B cell (primary cell): ENCODE measurements around the gene HS3ST3B1. TPM values are rescaled to one million over a fixed set of nuclear protein-coding genes. Genes with fewer than 3 reads are reported as not detected.

ENCODE experiments used
- ATAC-seq: fragments of 200-7000 bp; cut with Tn5 transposase; one replicate; pipeline ENCODE4 v1.10.0; 2021; ENCODE audit warnings: low read depth, mild to moderate bottlenecking, moderate number of reproducible peaks, moderate library complexity
- CTCF ChIA-PET: fragments of 350-600 bp; sonication (Branson Sonifier 250); formaldehyde crosslinking; loops from one replicate; lab custom pipeline; 2021; ENCODE audit warnings: antibody characterized with exemption, inconsistent platforms; lab: Charles Lee
- POLR2A ChIA-PET: fragments of 350-600 bp; sonication (Branson Sonifier 250); formaldehyde crosslinking; loops from one replicate; lab custom pipeline; 2021; ENCODE audit warnings: antibody characterized with exemption; lab: Charles Lee
- DNase-seq: peaks from one replicate; pipeline ENCODE4 v3.0.0; 2013
- H2AFZ ChIP-seq: 2 replicates; pipeline ENCODE4 v1.6.1; 2012; ENCODE audit warnings: mild to moderate bottlenecking, low read depth, low read length; ENCODE audit not compliant: insufficient read depth, poor library complexity, severe bottlenecking
- H3K27ac ChIP-seq, 2 donors: 1 replicate in 1 of 2; 2 replicates in 1 of 2; pipeline ENCODE4 v1.5.1; 2012 to 2013; ENCODE audit warnings: low read length in 2 of 2, mild to moderate bottlenecking in 2 of 2, moderate library complexity in 1 of 2
- H3K27me3 ChIP-seq, 4 experiments: fragments of 200-600 bp in 1 of 4; sonication (generic) in 1 of 4; replicated peaks in 1 of 4; 1 replicate in 2 of 4; 2 replicates in 2 of 4; pipeline versions ENCODE4 v1.6.1 to v1.7.0; 2013 to 2016; ENCODE audit warnings: low read length in 3 of 4, mild to moderate bottlenecking in 2 of 4, mixed read lengths in 1 of 4, moderate library complexity in 1 of 4; ENCODE audit not compliant: insufficient read depth in 4 of 4, control insufficient read depth in 3 of 4; ENCODE audit errors: control extremely low read depth in 1 of 4
- H3K36me3 ChIP-seq, 2 experiments: replicated peaks in 1 of 2; 1 replicate in 1 of 2; 2 replicates in 1 of 2; pipeline versions ENCODE4 v1.6.1 to v1.7.1; 2013; ENCODE audit warnings: low read length in 1 of 2; ENCODE audit not compliant: insufficient read depth in 2 of 2, control insufficient read depth in 1 of 2; ENCODE audit errors: control extremely low read depth in 1 of 2, extremely low read depth in 1 of 2
- H3K4me1 ChIP-seq, 2 donors: fragments of 200-600 bp in 1 of 2; sonication (generic) in 1 of 2; 1 replicate in 1 of 2; 2 replicates in 1 of 2; pipeline versions ENCODE4 v1.5.1 to v1.6.1; 2013 to 2017; ENCODE audit warnings: low read length in 2 of 2; ENCODE audit not compliant: control insufficient read depth in 2 of 2, insufficient read depth in 2 of 2
- H3K4me2 ChIP-seq: replicated peaks from 2 replicates; pipeline ENCODE3; 2012; ENCODE audit warnings: mild to moderate bottlenecking, low read depth, low read length; ENCODE audit not compliant: poor library complexity, severe bottlenecking
- H3K4me3 ChIP-seq, 5 experiments: fragments of 200-600 bp in 1 of 5; sonication (generic) in 1 of 5; 1 replicate in 3 of 5; 2 replicates in 2 of 5; pipeline versions ENCODE4 v1.5.1 to v1.7.0; 2011 to 2016; ENCODE audit warnings: low read length in 4 of 5, mild to moderate bottlenecking in 4 of 5, low read depth in 2 of 5, control low read depth in 1 of 5, moderate library complexity in 1 of 5; ENCODE audit not compliant: insufficient read depth in 1 of 5; ENCODE audit errors: control extremely low read depth in 1 of 5, extremely low read depth in 1 of 5
- H3K79me2 ChIP-seq: fragments of 200-600 bp; sonication (generic); one replicate; pipeline ENCODE4 v1.6.0; 2016; ENCODE audit warnings: low read length; ENCODE audit not compliant: control insufficient read depth, insufficient read depth
- H3K9ac ChIP-seq: fragments of 200-600 bp; sonication (generic); 2 replicates; pipeline ENCODE4 v1.6.1; 2017; ENCODE audit warnings: mild to moderate bottlenecking, low read length, moderate library complexity
- H3K9me3 ChIP-seq, 3 donors: one replicate each; pipeline versions ENCODE4 v1.6.1 to v1.7.1; 2013; ENCODE audit warnings: low read length in 2 of 3; ENCODE audit not compliant: control insufficient read depth in 2 of 3, insufficient read depth in 1 of 3; ENCODE audit errors: control extremely low read depth in 1 of 3
- H4K20me1 ChIP-seq: 2 replicates; pipeline ENCODE4 v1.6.0; 2012; ENCODE audit warnings: mild to moderate bottlenecking, low read length; ENCODE audit not compliant: insufficient read depth, control insufficient read depth, poor library complexity, severe bottlenecking
- H3K27ac Mint-ChIP-seq: one replicate; pipeline ENCODE4 v1.8.0; 2021; ENCODE audit warnings: mixed read lengths
- H3K27me3 Mint-ChIP-seq: one replicate; pipeline ENCODE4 v1.8.0; 2021; ENCODE audit warnings: mixed read lengths
- H3K4me1 Mint-ChIP-seq: one replicate; pipeline ENCODE4 v1.8.0; 2021; ENCODE audit warnings: mixed read lengths
- H3K4me3 Mint-ChIP-seq: one replicate; pipeline ENCODE4 v1.8.0; 2021; ENCODE audit warnings: mixed read lengths
- H3K9me3 Mint-ChIP-seq: one replicate; pipeline ENCODE4 v1.8.0; 2022; ENCODE audit warnings: mixed read lengths; ENCODE audit not compliant: insufficient read depth
- EZH2 ChIP-seq: IDR thresholded peaks from 2 replicates; pipeline ENCODE4 v1.6.1; 2012; ENCODE audit warnings: borderline replicate concordance, low read depth, mild to moderate bottlenecking, moderate library complexity, low read length; ENCODE audit not compliant: insufficient read depth, poor library complexity, severe bottlenecking
- WGBS: methylation state at CpG from one replicate; pipeline ENCODE4 v1.1.5; 2013; ENCODE audit warnings: missing lambda C conversion rate; ENCODE audit not compliant: insufficient coverage; 5-methylcytosine and 5-hydroxymethylcytosine counted together
- intact Hi-C: fragments of 100-400 bp; cut with micrococcal nuclease; formaldehyde crosslinking; loops from one replicate; pipeline ENCODE4 v1.10.0; 2022
- polyA plus RNA-seq: library from polyadenylated mRNA; depleted of rRNA; stranded (reverse); fragments of >200 nt; gene quantifications from 2 replicates; pipeline ENCODE4 v1.2.3, GENCODE V29; 2012
- total RNA-seq, 2 donors: library from RNA; stranded (reverse); fragments of 120-200 nt in 1 of 2; gene quantifications; 1 replicate in 1 of 2; 2 replicates in 1 of 2; pipeline versions ENCODE4 v1.2.3 to v1.2.4, GENCODE V29; 2013 to 2022
- TF ChIP-seq, protein P1 (sequence below): fragments of 200-600 bp; IDR thresholded peaks from one replicate; pipeline ENCODE4 v1.8.0; 2022; ENCODE audit warnings: antibody characterized with exemption, mild to moderate bottlenecking

HS3ST3B1 gene
- total and polyA plus RNA-seq, 2 donors (not counting 1 experiment from before 2014, with no cell fraction given), result 0.75 to 8.4 TPM

DNA sequence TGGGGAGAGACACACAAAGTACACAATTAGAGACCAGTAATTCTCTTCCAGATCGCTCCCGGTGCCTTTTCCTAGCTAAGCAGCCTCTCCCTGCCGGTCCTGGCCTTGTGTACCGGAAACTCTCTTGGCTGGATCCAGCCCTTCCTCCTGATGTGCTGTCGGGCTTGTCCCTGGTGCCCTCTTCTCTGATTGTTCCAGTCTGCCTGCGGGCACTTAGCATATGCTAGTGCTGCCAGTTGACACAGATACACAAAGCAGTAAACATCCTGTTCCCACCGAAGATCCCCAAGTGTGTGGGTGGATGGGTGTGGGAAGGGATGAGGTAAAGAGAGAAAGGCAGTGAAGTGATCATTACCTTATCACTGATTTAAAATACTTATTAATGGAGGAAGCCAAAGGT, 9.7 kb downstream of the HS3ST3B1 start:
- intact Hi-C loops, result no loop called here
- no peak overlapping the region for H3K4me2 ChIP-seq
- ChIA-PET CTCF (no interaction called here), POLR2A (no interaction called here)
- H3K27ac ChIP-seq, result no peak overlapping the region
- no peak overlapping the region for H3K27ac Mint-ChIP-seq
- H3K27me3 ChIP-seq, result peaks cover 0 to 21% (median 13%) of the 10 kb centered on the region in 4 experiments
- WGBS, result 96% methylated on average over 5 of the region's 7 CpGs
- H3K4me1 Mint-ChIP-seq, result peaks cover 14% of the 10 kb centered on the region
- H3K4me3 Mint-ChIP-seq, result peak overlapping the region; percentile 38
- DNase-seq, result no peak
- peaks cover 3% of the 10 kb centered on the region for H3K79me2 ChIP-seq
- no peak overlapping the region for H3K4me3 ChIP-seq
- H3K4me1 ChIP-seq, result peaks cover 12 to 14% of the 10 kb centered on the region in 2 donors
- H3K9ac ChIP-seq, result no peak overlapping the region
- H3K9me3 Mint-ChIP-seq, result no peaks in the 10 kb centered on the region
- peaks cover 30% of the 10 kb centered on the region for H3K27me3 Mint-ChIP-seq
- TF ChIP-seq, protein P1, sequence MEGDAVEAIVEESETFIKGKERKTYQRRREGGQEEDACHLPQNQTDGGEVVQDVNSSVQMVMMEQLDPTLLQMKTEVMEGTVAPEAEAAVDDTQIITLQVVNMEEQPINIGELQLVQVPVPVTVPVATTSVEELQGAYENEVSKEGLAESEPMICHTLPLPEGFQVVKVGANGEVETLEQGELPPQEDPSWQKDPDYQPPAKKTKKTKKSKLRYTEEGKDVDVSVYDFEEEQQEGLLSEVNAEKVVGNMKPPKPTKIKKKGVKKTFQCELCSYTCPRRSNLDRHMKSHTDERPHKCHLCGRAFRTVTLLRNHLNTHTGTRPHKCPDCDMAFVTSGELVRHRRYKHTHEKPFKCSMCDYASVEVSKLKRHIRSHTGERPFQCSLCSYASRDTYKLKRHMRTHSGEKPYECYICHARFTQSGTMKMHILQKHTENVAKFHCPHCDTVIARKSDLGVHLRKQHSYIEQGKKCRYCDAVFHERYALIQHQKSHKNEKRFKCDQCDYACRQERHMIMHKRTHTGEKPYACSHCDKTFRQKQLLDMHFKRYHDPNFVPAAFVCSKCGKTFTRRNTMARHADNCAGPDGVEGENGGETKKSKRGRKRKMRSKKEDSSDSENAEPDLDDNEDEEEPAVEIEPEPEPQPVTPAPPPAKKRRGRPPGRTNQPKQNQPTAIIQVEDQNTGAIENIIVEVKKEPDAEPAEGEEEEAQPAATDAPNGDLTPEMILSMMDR, result no peak
- TF ChIP-seq EZH2, result no peak
- H4K20me1 ChIP-seq, result no peaks in the 10 kb centered on the region
- H2AFZ ChIP-seq, result no peak overlapping the region
- no peaks in the 10 kb centered on the region for H3K36me3 ChIP-seq
- ATAC-seq, result no peak
- H3K9me3 ChIP-seq, result peaks cover 0 to 13% (median 0%) of the 10 kb centered on the region in 3 donors

DNA sequence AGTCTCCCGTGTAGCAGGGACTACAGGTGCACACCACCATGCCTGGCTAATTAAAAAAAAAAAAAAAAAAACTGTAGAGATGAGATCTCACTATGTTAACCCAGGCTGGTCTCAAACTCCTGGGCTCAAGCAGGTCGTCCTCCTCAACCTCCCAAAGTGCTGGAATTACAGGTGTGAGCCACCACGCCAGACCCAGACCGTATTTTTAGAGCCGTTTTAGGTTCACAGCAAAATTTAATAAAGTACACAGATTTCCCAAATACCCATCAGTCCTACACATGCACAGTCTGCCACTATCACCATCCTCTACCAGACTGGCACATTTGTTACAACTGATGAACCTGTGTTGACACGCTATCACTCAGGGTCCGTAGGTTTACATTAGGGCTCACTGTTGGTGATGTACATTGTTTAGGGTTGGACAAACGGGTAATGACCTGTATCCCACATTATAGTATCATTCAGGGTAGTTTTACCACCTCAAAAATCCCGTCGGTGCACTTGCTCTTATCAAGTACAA, 10.4 kb downstream of the HS3ST3B1 start:
- no peak for DNase-seq
- WGBS, result 92% methylated on average over 4 of the region's 10 CpGs

More for the DNA sequence above, 10.4 kb downstream of the HS3ST3B1 start:
- peaks cover 12 to 14% of the 10 kb centered on the region in 2 donors for H3K4me1 ChIP-seq
- ChIA-PET POLR2A (no interaction called here), CTCF (no interaction called here)
- H3K9ac ChIP-seq, result no peak overlapping the region
- no peak for ATAC-seq
- Mint-ChIP-seq H3K4me1 (peaks cover 14% of the 10 kb centered on the region), H3K27ac (no peak overlapping the region), H3K9me3 (no peaks in the 10 kb centered on the region), H3K4me3 (no peak overlapping the region), H3K27me3 (peaks cover 25% of the 10 kb centered on the region)
- no peak for TF ChIP-seq EZH2
- TF ChIP-seq, protein P1, result no peak
- H3K36me3 ChIP-seq, result no peaks in the 10 kb centered on the region
- H3K27ac ChIP-seq, result no peak overlapping the region
- peaks cover 0 to 13% (median 0%) of the 10 kb centered on the region in 3 donors for H3K9me3 ChIP-seq
- peaks cover 0 to 21% (median 13%) of the 10 kb centered on the region in 4 experiments for H3K27me3 ChIP-seq
- H3K4me2 ChIP-seq, result no peak overlapping the region
- no peak overlapping the region for H2AFZ ChIP-seq
- H3K4me3 ChIP-seq, result no peak overlapping the region
- intact Hi-C loops, result no loop called here
- H4K20me1 ChIP-seq, result no peaks in the 10 kb centered on the region
- peaks cover 6% of the 10 kb centered on the region for H3K79me2 ChIP-seq
